WTC11 (cell line): ENCODE measurements around the gene CSRNP3. TPM values are rescaled to one million over a fixed set of nuclear protein-coding genes. Genes with fewer than 3 reads are reported as not detected.

Source experiments
- ATAC-seq: fragments of 200-7000 bp; cut with Tn5 transposase; 2 replicates; pipeline ENCODE4 v1.10.0; 2021; ENCODE audit warnings: mild to moderate bottlenecking, moderate library complexity
- CTCF ChIA-PET: fragments of 300-600 bp; sonication (Branson Sonifier 250); formaldehyde crosslinking; loops from one replicate; lab custom pipeline; 2021; ENCODE audit warnings: antibody characterized with exemption; lab: Charles Lee
- POLR2A ChIA-PET: fragments of 350-600 bp; sonication (Branson Sonifier 250); formaldehyde crosslinking; loops from one replicate; lab custom pipeline; 2021; ENCODE audit warnings: antibody characterized with exemption; lab: Charles Lee
- DNase-seq: peaks from one replicate; pipeline ENCODE4 v3.0.0; 2021; ENCODE audit warnings: low spot score
- H3K27ac Mint-ChIP-seq: 2 replicates; pipeline ENCODE4 v1.8.0; 2021; ENCODE audit warnings: mixed read lengths
- H3K27me3 Mint-ChIP-seq: 2 replicates; pipeline ENCODE4 v1.8.0; 2021; ENCODE audit warnings: low read depth, mild to moderate bottlenecking, moderate library complexity, mixed read lengths
- H3K36me3 Mint-ChIP-seq: 2 replicates; pipeline ENCODE4 v1.8.0; 2021; ENCODE audit warnings: mixed read lengths
- H3K4me1 Mint-ChIP-seq: 2 replicates; pipeline ENCODE4 v1.8.0; 2022; ENCODE audit warnings: mixed read lengths
- H3K4me3 Mint-ChIP-seq: 2 replicates; pipeline ENCODE4 v1.8.0; 2021; ENCODE audit warnings: mild to moderate bottlenecking, moderate library complexity, mixed read lengths
- H3K9me3 Mint-ChIP-seq: 2 replicates; pipeline ENCODE4 v1.8.0; 2021; ENCODE audit warnings: mixed read lengths
- ATF1 ChIP-seq: sonication (generic); formaldehyde crosslinking; IDR thresholded peaks from 2 replicates; pipeline ENCODE4 v1.8.1; 2023; ENCODE audit warnings: mild to moderate bottlenecking, moderate library complexity, missing genetic modification reagents
- GABPB1 ChIP-seq: sonication (generic); formaldehyde crosslinking; IDR thresholded peaks from 2 replicates; pipeline ENCODE4 v1.8.1; 2023; ENCODE audit warnings: mild to moderate bottlenecking, missing genetic modification reagents
- NR3C1 ChIP-seq: sonication (generic); formaldehyde crosslinking; conservative IDR thresholded peaks from 2 replicates; pipeline ENCODE4 v1.8.1; 2023; ENCODE audit warnings: low read depth, mild to moderate bottlenecking, missing genetic modification reagents
- total RNA-seq: library from RNA; stranded (reverse); gene quantifications from 3 replicates; pipeline ENCODE4 v1.2.3, GENCODE V29; 2021
- TF ChIP-seq, protein P1 (sequence below): sonication (generic); formaldehyde crosslinking; IDR thresholded peaks from 2 replicates; pipeline ENCODE4 v1.8.0; 2022; ENCODE audit warnings: mild to moderate bottlenecking, missing genetic modification reagents
- TF ChIP-seq, protein P2 (sequence below): fragments of 200-600 bp; IDR thresholded peaks from 2 replicates; pipeline ENCODE4 v1.8.0; 2022; ENCODE audit warnings: antibody characterized with exemption
- TF ChIP-seq, protein P3 (sequence below): fragments of 250-450 bp; sonication (Bioruptor Pico); IDR thresholded peaks from 2 replicates; pipeline ENCODE4 v2.1.2; 2022; ENCODE audit warnings: mild to moderate bottlenecking, moderate library complexity
- TF ChIP-seq, protein P4 (sequence below): sonication (generic); formaldehyde crosslinking; conservative IDR thresholded peaks from 2 replicates; pipeline ENCODE4 v1.8.1; 2023; ENCODE audit warnings: mild to moderate bottlenecking, low read depth, missing genetic modification reagents, moderate library complexity
- TF ChIP-seq, protein P5 (sequence below): fragments of 250-450 bp; sonication (Bioruptor Pico); IDR thresholded peaks from 2 replicates; pipeline ENCODE4 v1.9.0; 2021; ENCODE audit warnings: mild to moderate bottlenecking

CSRNP3 gene
- total RNA-seq, 1 experiment from 2014 or later, result 7.3 TPM

DNA sequence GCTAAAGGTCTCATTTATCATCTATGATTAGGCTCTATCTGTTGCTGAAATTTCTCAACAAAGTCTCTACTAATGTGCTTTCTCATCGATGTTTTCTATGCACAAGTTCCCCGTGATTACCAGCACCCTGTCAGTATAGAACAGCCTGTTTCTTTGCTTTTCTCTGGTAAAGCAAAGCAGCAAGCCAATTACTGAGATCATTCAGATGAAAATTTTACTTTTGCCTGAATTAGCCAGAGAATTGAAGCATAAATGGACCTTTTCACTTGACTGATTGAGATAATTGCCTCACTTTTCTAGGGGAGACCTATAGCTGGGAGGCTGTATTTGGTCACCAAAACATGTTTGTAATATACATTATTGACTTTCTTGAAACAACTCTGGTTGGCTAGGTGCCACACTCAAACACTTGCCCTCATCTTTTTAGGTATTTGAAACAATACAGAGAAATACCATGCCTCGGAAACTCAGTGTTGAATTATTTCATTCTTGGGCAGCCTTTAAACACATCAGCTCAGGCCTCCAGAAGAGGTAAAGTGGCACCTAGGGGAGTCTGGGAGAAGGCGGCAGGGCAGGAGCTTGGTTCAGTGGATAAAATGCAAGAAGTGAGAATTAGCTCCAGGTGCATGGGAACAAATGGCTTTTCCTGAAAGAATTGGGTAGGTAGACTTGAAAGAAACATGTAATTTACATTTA is 228.4 kb downstream of the CSRNP3 start (continued):
- no peak for TF ChIP-seq ATF1 (CRISPR knock-in tag)
- no peak for TF ChIP-seq NR3C1 (CRISPR knock-in tag)
- TF ChIP-seq, protein P1, sequence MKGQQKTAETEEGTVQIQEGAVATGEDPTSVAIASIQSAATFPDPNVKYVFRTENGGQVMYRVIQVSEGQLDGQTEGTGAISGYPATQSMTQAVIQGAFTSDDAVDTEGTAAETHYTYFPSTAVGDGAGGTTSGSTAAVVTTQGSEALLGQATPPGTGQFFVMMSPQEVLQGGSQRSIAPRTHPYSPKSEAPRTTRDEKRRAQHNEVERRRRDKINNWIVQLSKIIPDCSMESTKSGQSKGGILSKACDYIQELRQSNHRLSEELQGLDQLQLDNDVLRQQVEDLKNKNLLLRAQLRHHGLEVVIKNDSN, result no peak

DNA sequence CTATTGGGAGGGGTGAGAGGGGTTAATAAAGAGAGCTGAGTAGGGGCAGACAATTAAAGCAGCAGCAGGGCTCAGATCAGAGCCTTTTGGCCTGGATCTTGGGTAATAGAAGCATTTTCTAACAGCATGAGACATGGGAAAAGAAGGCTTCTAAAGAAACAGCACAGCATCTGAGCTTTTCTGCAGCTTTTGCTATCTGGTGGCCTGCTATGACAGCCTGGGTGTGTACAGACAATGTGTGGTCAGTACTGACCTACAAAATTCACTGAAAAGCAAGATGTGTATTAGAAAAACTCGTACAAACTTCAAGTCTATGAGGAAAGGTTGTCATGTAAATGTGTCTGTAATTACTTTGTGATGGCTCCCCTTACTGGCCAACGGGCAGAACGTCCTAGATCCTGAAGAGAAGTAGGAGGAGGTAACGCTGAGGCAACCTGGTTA is 229.0 kb downstream of the CSRNP3 start:
- ChIA-PET CTCF (interaction anchor here (1.0 to 2.4 kb wide), 9 partner anchors 9 to 326 kb away, joined by 3 to 12 read pairs (median 5); partner anchors contain the start of gene CSRNP3), POLR2A (no interaction called here)
- Mint-ChIP-seq H3K27me3 (no peaks in the 10 kb centered on the region), H3K9me3 (no peaks in the 10 kb centered on the region), H3K27ac (peak overlapping the region; percentile 92), H3K4me3 (peak overlapping the region; percentile 18; the same call in 1 of the 2 replicates), H3K36me3 (no peaks in the 10 kb centered on the region), H3K4me1 (peaks cover 62% of the 10 kb centered on the region)
- DNase-seq (peak; percentile 37), ATAC-seq (peak; percentile 81)
- TF ChIP-seq, protein P2, sequence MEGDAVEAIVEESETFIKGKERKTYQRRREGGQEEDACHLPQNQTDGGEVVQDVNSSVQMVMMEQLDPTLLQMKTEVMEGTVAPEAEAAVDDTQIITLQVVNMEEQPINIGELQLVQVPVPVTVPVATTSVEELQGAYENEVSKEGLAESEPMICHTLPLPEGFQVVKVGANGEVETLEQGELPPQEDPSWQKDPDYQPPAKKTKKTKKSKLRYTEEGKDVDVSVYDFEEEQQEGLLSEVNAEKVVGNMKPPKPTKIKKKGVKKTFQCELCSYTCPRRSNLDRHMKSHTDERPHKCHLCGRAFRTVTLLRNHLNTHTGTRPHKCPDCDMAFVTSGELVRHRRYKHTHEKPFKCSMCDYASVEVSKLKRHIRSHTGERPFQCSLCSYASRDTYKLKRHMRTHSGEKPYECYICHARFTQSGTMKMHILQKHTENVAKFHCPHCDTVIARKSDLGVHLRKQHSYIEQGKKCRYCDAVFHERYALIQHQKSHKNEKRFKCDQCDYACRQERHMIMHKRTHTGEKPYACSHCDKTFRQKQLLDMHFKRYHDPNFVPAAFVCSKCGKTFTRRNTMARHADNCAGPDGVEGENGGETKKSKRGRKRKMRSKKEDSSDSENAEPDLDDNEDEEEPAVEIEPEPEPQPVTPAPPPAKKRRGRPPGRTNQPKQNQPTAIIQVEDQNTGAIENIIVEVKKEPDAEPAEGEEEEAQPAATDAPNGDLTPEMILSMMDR, result 0 out of 2 replicates have a peak, but pooled peaks have one; percentile 9
- TF ChIP-seq, protein P3, sequence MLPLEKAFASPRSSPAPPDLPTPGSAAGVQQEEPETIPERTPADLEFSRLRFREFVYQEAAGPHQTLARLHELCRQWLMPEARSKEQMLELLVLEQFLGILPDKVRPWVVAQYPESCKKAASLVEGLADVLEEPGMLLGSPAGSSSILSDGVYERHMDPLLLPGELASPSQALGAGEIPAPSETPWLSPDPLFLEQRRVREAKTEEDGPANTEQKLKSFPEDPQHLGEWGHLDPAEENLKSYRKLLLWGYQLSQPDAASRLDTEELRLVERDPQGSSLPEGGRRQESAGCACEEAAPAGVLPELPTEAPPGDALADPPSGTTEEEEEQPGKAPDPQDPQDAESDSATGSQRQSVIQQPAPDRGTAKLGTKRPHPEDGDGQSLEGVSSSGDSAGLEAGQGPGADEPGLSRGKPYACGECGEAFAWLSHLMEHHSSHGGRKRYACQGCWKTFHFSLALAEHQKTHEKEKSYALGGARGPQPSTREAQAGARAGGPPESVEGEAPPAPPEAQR (CRISPR knock-in tag), result no peak

DNA sequence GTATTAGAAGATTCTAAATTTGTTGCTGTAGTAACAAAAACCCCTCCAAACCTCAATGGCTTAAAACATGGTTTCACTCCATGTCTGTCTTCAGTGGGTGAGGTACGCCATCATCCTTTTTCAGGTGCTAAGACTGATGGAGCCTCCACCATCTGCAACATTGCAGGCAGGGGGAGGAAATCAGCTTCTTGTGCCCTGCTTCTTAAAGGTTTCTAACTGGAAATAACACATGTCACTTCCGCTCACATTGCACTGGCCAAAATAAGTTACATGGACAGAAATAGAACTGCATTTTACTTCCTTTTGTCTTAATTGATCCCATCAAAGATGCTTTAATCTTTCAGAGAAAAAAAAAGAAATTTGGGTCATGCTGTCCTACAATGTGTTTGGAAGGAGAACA is 230.4 kb downstream of the CSRNP3 start:
- TF ChIP-seq, protein P4, sequence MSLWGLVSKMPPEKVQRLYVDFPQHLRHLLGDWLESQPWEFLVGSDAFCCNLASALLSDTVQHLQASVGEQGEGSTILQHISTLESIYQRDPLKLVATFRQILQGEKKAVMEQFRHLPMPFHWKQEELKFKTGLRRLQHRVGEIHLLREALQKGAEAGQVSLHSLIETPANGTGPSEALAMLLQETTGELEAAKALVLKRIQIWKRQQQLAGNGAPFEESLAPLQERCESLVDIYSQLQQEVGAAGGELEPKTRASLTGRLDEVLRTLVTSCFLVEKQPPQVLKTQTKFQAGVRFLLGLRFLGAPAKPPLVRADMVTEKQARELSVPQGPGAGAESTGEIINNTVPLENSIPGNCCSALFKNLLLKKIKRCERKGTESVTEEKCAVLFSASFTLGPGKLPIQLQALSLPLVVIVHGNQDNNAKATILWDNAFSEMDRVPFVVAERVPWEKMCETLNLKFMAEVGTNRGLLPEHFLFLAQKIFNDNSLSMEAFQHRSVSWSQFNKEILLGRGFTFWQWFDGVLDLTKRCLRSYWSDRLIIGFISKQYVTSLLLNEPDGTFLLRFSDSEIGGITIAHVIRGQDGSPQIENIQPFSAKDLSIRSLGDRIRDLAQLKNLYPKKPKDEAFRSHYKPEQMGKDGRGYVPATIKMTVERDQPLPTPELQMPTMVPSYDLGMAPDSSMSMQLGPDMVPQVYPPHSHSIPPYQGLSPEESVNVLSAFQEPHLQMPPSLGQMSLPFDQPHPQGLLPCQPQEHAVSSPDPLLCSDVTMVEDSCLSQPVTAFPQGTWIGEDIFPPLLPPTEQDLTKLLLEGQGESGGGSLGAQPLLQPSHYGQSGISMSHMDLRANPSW (CRISPR knock-in tag), result no peak
- TF ChIP-seq, protein P5, sequence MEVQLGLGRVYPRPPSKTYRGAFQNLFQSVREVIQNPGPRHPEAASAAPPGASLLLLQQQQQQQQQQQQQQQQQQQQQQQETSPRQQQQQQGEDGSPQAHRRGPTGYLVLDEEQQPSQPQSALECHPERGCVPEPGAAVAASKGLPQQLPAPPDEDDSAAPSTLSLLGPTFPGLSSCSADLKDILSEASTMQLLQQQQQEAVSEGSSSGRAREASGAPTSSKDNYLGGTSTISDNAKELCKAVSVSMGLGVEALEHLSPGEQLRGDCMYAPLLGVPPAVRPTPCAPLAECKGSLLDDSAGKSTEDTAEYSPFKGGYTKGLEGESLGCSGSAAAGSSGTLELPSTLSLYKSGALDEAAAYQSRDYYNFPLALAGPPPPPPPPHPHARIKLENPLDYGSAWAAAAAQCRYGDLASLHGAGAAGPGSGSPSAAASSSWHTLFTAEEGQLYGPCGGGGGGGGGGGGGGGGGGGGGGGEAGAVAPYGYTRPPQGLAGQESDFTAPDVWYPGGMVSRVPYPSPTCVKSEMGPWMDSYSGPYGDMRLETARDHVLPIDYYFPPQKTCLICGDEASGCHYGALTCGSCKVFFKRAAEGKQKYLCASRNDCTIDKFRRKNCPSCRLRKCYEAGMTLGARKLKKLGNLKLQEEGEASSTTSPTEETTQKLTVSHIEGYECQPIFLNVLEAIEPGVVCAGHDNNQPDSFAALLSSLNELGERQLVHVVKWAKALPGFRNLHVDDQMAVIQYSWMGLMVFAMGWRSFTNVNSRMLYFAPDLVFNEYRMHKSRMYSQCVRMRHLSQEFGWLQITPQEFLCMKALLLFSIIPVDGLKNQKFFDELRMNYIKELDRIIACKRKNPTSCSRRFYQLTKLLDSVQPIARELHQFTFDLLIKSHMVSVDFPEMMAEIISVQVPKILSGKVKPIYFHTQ (CRISPR knock-in tag), result no peak
- no peak for TF ChIP-seq GABPB1 (CRISPR knock-in tag)
- ATAC-seq (no peak), DNase-seq (no peak)
- POLR2A ChIA-PET, result no interaction called here
- Mint-ChIP-seq H3K27ac (peak overlapping the region; percentile 17; the same call in 1 of the 2 replicates), H3K4me1 (peaks cover 67% of the 10 kb centered on the region), H3K9me3 (peaks cover 2% of the 10 kb centered on the region; the same call in 1 of the 2 replicates), H3K4me3 (no peak overlapping the region), H3K36me3 (peaks cover 4% of the 10 kb centered on the region; the same call in 1 of the 2 replicates), H3K27me3 (no peaks in the 10 kb centered on the region)
- CTCF ChIA-PET, result interaction anchor here (0.7 to 2.6 kb wide), 4 partner anchors 8 to 174 kb away, joined by 3 to 17 read pairs (median 8); no protein-coding TSS in a partner anchor
